ENCODE results near the gene CPNE8. TPM values are rescaled to one million over a fixed set of nuclear protein-coding genes. Genes with fewer than 3 reads are reported as not detected.

The CPNE8 gene
- total and polyA plus RNA-seq, 10 of the 15 experiments (the other 5 are each of a cell fraction or from before 2014, with no cell fraction given) = 11.3 to 38.4 (median 18.9) TPM

GRCh38 chr12:38813923-38814322, 91.5 kb downstream of the CPNE8 start:
- H3K79me2 ChIP-seq (ENCODE audit: control insufficient read depth, insufficient read depth, low read length) = no peaks in the 10 kb centered on the region; the same call in 1 of the 2 replicates
- no peak overlapping the region for H3K4me3 ChIP-seq
- no peaks in the 10 kb centered on the region for H3K4me1 ChIP-seq (ENCODE audit: control insufficient read depth, insufficient read depth, low read length)
- ChIA-PET POLR2A (interaction anchor here (0.7 kb wide), 1 partner anchor 117 kb away, joined by 3 read pairs; no protein-coding TSS in a partner anchor), SMC1A (ENCODE audit: uncharacterized antibody, unreplicated experiment) (interaction anchor here (0.9 to 2.3 kb wide), 5 partner anchors 9 to 92 kb away, joined by 3 to 9 read pairs (median 3); no protein-coding TSS in a partner anchor), RAD21 (ENCODE audit: unreplicated experiment) (no interaction called here), CTCF (interaction anchor here (1.0 kb wide), 2 partner anchors 11 to 107 kb away, joined by 3 to 5 read pairs; no protein-coding TSS in a partner anchor)
- H3K4me2 ChIP-seq (ENCODE audit: control insufficient read depth, insufficient read depth) = no peak overlapping the region
- H3K9me3 ChIP-seq (replicated peaks; ENCODE audit: control insufficient read depth, insufficient read depth, low read length) = peaks cover 2% of the 10 kb centered on the region; the same call in 2 of the 3 replicates
- no peaks in the 10 kb centered on the region for H3K27me3 ChIP-seq (replicated peaks in 1 of 2; ENCODE audit: control insufficient read depth in 2 of 2, insufficient read depth in 2 of 2, low read length in 1 of 2)
- H3K36me3 ChIP-seq (ENCODE audit: control insufficient read depth in 2 of 2, insufficient read depth in 2 of 2, low read length in 1 of 2) = peaks cover 0 to 3% of the 10 kb centered on the region in 2 experiments; a peak in 2 of 4 replicates
- WGBS (ENCODE audit: insufficient coverage, insufficient replicate concordance, low lambda C conversion rate, missing lambda C conversion rate) = 61% methylated on average over 3 of the region's 3 CpGs
- no peak for FAIRE-seq
- in situ Hi-C loops (cut with MboI) (no loop called here), intact Hi-C loops (cut with micrococcal nuclease; ENCODE audit: unreplicated experiment) (loop anchor here (5.0 kb wide), 1 partner anchor 37 kb away; no protein-coding TSS in a partner anchor)
- BruUV-seq (replicated peaks) = no TSS peak
- no peak overlapping the region for H2AFZ ChIP-seq (ENCODE audit: control insufficient read depth, low read depth, low read length)
- H4K20me1 ChIP-seq (ENCODE audit: control insufficient read depth, insufficient read depth) = no peaks in the 10 kb centered on the region
- TF ChIP-seq BCL11A (IDR thresholded peaks at IDR 0.05; ENCODE audit: low read depth, low read length) (no peak), SPI1 (IDR thresholded peaks at IDR 0.05; ENCODE audit: borderline replicate concordance, insufficient read depth, low read depth, low read length) (0 out of 2 replicates have a peak, but pooled peaks have one; percentile 2)
- H3K9ac ChIP-seq (ENCODE audit: control insufficient read depth, insufficient read depth, low read length) = no peak overlapping the region
- DNase-seq (ENCODE audit: low read depth, low spot score) = no peak
- no peak overlapping the region for H3K27ac ChIP-seq (ENCODE audit: control insufficient read depth, insufficient read depth)
- ATAC-seq = 0 out of 3 replicates have a peak, but pooled peaks have one; percentile 32

- Histone ChIP-seq H3K9me3 (replicated peaks; ENCODE audit: control insufficient read depth, insufficient read depth, low read length) (peaks cover 2% of the 10 kb centered on the region; the same call in 2 of the 3 replicates), H3K79me2 (ENCODE audit: control insufficient read depth, insufficient read depth, low read length) (no peaks in the 10 kb centered on the region), H3K27ac (ENCODE audit: control insufficient read depth, insufficient read depth) (no peak overlapping the region), H3K27me3 (replicated peaks in 1 of 2; ENCODE audit: control insufficient read depth in 2 of 2, insufficient read depth in 2 of 2, low read length in 1 of 2) (no peaks in the 10 kb centered on the region), H3K9ac (ENCODE audit: control insufficient read depth, insufficient read depth, low read length) (no peak overlapping the region), H2AFZ (ENCODE audit: control insufficient read depth, low read depth, low read length) (no peak overlapping the region), H4K20me1 (ENCODE audit: control insufficient read depth, insufficient read depth) (no peaks in the 10 kb centered on the region), H3K4me1 (ENCODE audit: control insufficient read depth, insufficient read depth, low read length) (no peaks in the 10 kb centered on the region), H3K4me2 (ENCODE audit: control insufficient read depth, insufficient read depth) (no peak overlapping the region), H3K36me3 (ENCODE audit: control insufficient read depth in 2 of 2, insufficient read depth in 2 of 2, low read length in 1 of 2) (peaks cover 0 to 3% of the 10 kb centered on the region in 2 experiments; a peak in 2 of 4 replicates), H3K4me3 (no peak overlapping the region)
- intact Hi-C loops (cut with micrococcal nuclease; ENCODE audit: unreplicated experiment) (loop anchor here (5.0 kb wide), 1 partner anchor 35 kb away; no protein-coding TSS in a partner anchor), in situ Hi-C loops (cut with MboI) (no loop called here)
- RAD21 ChIA-PET (ENCODE audit: unreplicated experiment) = interaction anchor here (0.5 kb wide), 2 partner anchors 26 to 94 kb away, joined by 3 read pairs; no protein-coding TSS in a partner anchor
- DNase-seq (ENCODE audit: low read depth, low spot score) (no peak), ATAC-seq (no peak), FAIRE-seq (no peak)
- CTCF ChIA-PET = interaction anchor here (0.6 to 1.2 kb wide), 3 partner anchors 20 to 94 kb away, joined by 3 to 4 read pairs (median 3); no protein-coding TSS in a partner anchor
- SMC1A ChIA-PET (ENCODE audit: uncharacterized antibody, unreplicated experiment) = no interaction called here
- TF ChIP-seq IRF5 (IDR thresholded peaks at IDR 0.05; ENCODE audit: borderline replicate concordance) (no peak), PAX5 (IDR thresholded peaks at IDR 0.05; ENCODE audit: borderline replicate concordance, low read depth, low read length) (no peak), ATF7 (IDR thresholded peaks at IDR 0.05; ENCODE audit: low read depth) (0 out of 2 replicates have a peak, but pooled peaks have one; percentile 21)
- POLR2A ChIA-PET = no interaction called here
- no TSS peak for BruUV-seq (replicated peaks)
- 100% methylated on average over 2 of the region's 2 CpGs for WGBS (ENCODE audit: insufficient coverage, insufficient replicate concordance, low lambda C conversion rate, missing lambda C conversion rate)
These were observed 93.5 kb downstream of the CPNE8 start for GRCh38 chr12:38811814-38812356.
